Measurements from ENCODE around the gene ANGPTL1.

ANGPTL1 gene

GRCh38 chr1:178875936-178876335, 5.1 kb upstream of the ANGPTL1 start:
- Histone ChIP-seq H3K4me3 (ENCODE audit: low read length in 2 of 2) (no peak overlapping the region), H2AK5ac (ENCODE audit: low read depth, low read length) (no peak overlapping the region), H3K36me3 (replicated peaks in 1 of 2; ENCODE audit: control insufficient read depth in 2 of 2, insufficient read depth in 2 of 2, low read length in 2 of 2) (peaks cover 0 to under 1% of the 10 kb centered on the region in 2 donors), H3K79me1 (ENCODE audit: low read depth, low read length) (no peaks in the 10 kb centered on the region), H4K91ac (ENCODE audit: low read depth, low read length, poor library complexity) (no peak overlapping the region), H2BK5ac (ENCODE audit: low read length) (no peak overlapping the region), H4K8ac (ENCODE audit: low read depth, low read length) (no peak overlapping the region), H2BK12ac (ENCODE audit: low read length) (no peak overlapping the region), H3K27me3 (ENCODE audit: control insufficient read depth in 3 of 3, insufficient read depth in 3 of 3, low read depth in 1 of 3, low read length in 3 of 3) (no peaks in the 10 kb centered on the region), H2AFZ (ENCODE audit: low read length) (no peak overlapping the region), H2BK15ac (ENCODE audit: low read length) (no peak overlapping the region), H3K14ac (ENCODE audit: low read length) (no peak overlapping the region), H3K23ac (ENCODE audit: low read depth, low read length, poor library complexity) (no peak overlapping the region), H3K9me3 (replicated peaks in 1 of 2; ENCODE audit: control insufficient read depth in 2 of 2, insufficient read depth in 1 of 2, low read depth in 1 of 2, low read length in 2 of 2) (no peaks in the 10 kb centered on the region), H3K4me2 (ENCODE audit: insufficient read depth, low read length, poor library complexity, severe bottlenecking) (no peak overlapping the region), H3K4ac (ENCODE audit: low read length) (no peak overlapping the region), H3K9ac (ENCODE audit: low read depth, low read length, poor library complexity) (no peak overlapping the region), H2BK120ac (ENCODE audit: low read depth, low read length) (no peak overlapping the region), H3K4me1 (ENCODE audit: control insufficient read depth in 2 of 2, insufficient read depth in 1 of 2, low read depth in 1 of 2, low read length in 2 of 2) (peaks cover 3 to 5% of the 10 kb centered on the region in 2 donors), H3K27ac (replicated peaks; ENCODE audit: low read length) (no peak overlapping the region), H3K18ac (ENCODE audit: low read length) (no peak overlapping the region)
- DNase-seq (ENCODE audit: low spot score) = no peak

GRCh38 chr1:178874966-178875365, 4.1 kb upstream of the ANGPTL1 start:
- Histone ChIP-seq H2AFZ (ENCODE audit: low read length) (no peak overlapping the region), H3K27me3 (ENCODE audit: control insufficient read depth in 3 of 3, insufficient read depth in 3 of 3, low read depth in 1 of 3, low read length in 3 of 3) (no peaks in the 10 kb centered on the region), H3K14ac (ENCODE audit: low read length) (no peak overlapping the region), H3K4me3 (ENCODE audit: low read length in 2 of 2) (no peak overlapping the region), H3K27ac (replicated peaks; ENCODE audit: low read length) (no peak overlapping the region), H2BK15ac (ENCODE audit: low read length) (no peak overlapping the region), H3K4me2 (ENCODE audit: insufficient read depth, low read length, poor library complexity, severe bottlenecking) (no peak overlapping the region), H3K4me1 (ENCODE audit: control insufficient read depth in 2 of 2, insufficient read depth in 1 of 2, low read depth in 1 of 2, low read length in 2 of 2) (peaks cover 4 to 9% of the 10 kb centered on the region in 2 donors), H2AK5ac (ENCODE audit: low read depth, low read length) (no peak overlapping the region), H3K9me3 (replicated peaks in 1 of 2; ENCODE audit: control insufficient read depth in 2 of 2, insufficient read depth in 1 of 2, low read depth in 1 of 2, low read length in 2 of 2) (no peaks in the 10 kb centered on the region), H2BK120ac (ENCODE audit: low read depth, low read length) (no peak overlapping the region), H3K79me1 (ENCODE audit: low read depth, low read length) (no peaks in the 10 kb centered on the region), H3K4ac (ENCODE audit: low read length) (no peak overlapping the region), H2BK5ac (ENCODE audit: low read length) (no peak overlapping the region), H2BK12ac (ENCODE audit: low read length) (no peak overlapping the region), H3K36me3 (replicated peaks in 1 of 2; ENCODE audit: control insufficient read depth in 2 of 2, insufficient read depth in 2 of 2, low read length in 2 of 2) (no peaks in the 10 kb centered on the region), H4K8ac (ENCODE audit: low read depth, low read length) (no peak overlapping the region), H3K9ac (ENCODE audit: low read depth, low read length, poor library complexity) (no peak overlapping the region), H3K18ac (ENCODE audit: low read length) (no peak overlapping the region), H4K91ac (ENCODE audit: low read depth, low read length, poor library complexity) (no peak overlapping the region), H3K23ac (ENCODE audit: low read depth, low read length, poor library complexity) (no peak overlapping the region)
- WGBS, 2 donors (ENCODE audit: extremely low coverage in 2 of 2, insufficient read length in 2 of 2, insufficient replicate concordance in 1 of 2) = no CpG with 5 or more reads among the region's 2 CpGs
- DNase-seq (ENCODE audit: low spot score) = no peak

- DNase-seq (ENCODE audit: low spot score) = no peak
- Histone ChIP-seq H3K4ac (ENCODE audit: low read length) (no peak overlapping the region), H3K79me1 (ENCODE audit: low read depth, low read length) (no peaks in the 10 kb centered on the region), H3K9me3 (replicated peaks in 1 of 2; ENCODE audit: control insufficient read depth in 2 of 2, insufficient read depth in 1 of 2, low read depth in 1 of 2, low read length in 2 of 2) (no peaks in the 10 kb centered on the region), H3K4me2 (ENCODE audit: insufficient read depth, low read length, poor library complexity, severe bottlenecking) (no peak overlapping the region), H3K4me1 (ENCODE audit: control insufficient read depth in 2 of 2, insufficient read depth in 1 of 2, low read depth in 1 of 2, low read length in 2 of 2) (peaks cover 4 to 13% of the 10 kb centered on the region in 2 donors), H3K23ac (ENCODE audit: low read depth, low read length, poor library complexity) (no peak overlapping the region), H2BK12ac (ENCODE audit: low read length) (no peak overlapping the region), H2BK5ac (ENCODE audit: low read length) (no peak overlapping the region), H3K4me3 (ENCODE audit: low read length in 2 of 2) (no peak overlapping the region), H3K18ac (ENCODE audit: low read length) (no peak overlapping the region), H4K91ac (ENCODE audit: low read depth, low read length, poor library complexity) (no peak overlapping the region), H2AFZ (ENCODE audit: low read length) (no peak overlapping the region), H2BK120ac (ENCODE audit: low read depth, low read length) (no peak overlapping the region), H2BK15ac (ENCODE audit: low read length) (no peak overlapping the region), H3K36me3 (replicated peaks in 1 of 2; ENCODE audit: control insufficient read depth in 2 of 2, insufficient read depth in 2 of 2, low read length in 2 of 2) (no peaks in the 10 kb centered on the region), H4K8ac (ENCODE audit: low read depth, low read length) (no peak overlapping the region), H3K14ac (ENCODE audit: low read length) (no peak overlapping the region), H3K9ac (ENCODE audit: low read depth, low read length, poor library complexity) (no peak overlapping the region), H2AK5ac (ENCODE audit: low read depth, low read length) (no peak overlapping the region), H3K27me3 (ENCODE audit: control insufficient read depth in 3 of 3, insufficient read depth in 3 of 3, low read depth in 1 of 3, low read length in 3 of 3) (no peaks in the 10 kb centered on the region), H3K27ac (replicated peaks; ENCODE audit: low read length) (no peak overlapping the region)
These were observed 859 bp upstream of the ANGPTL1 start for GRCh38 chr1:178871551-178872320.

- no peak overlapping the region for H2BK120ac ChIP-seq (ENCODE audit: low read depth, low read length)
- no peak overlapping the region for H3K4me2 ChIP-seq (ENCODE audit: insufficient read depth, low read length, poor library complexity, severe bottlenecking)
- peaks cover 4 to 13% of the 10 kb centered on the region in 2 donors for H3K4me1 ChIP-seq (ENCODE audit: control insufficient read depth in 2 of 2, insufficient read depth in 1 of 2, low read depth in 1 of 2, low read length in 2 of 2)
- H3K27me3 ChIP-seq (ENCODE audit: control insufficient read depth in 3 of 3, insufficient read depth in 3 of 3, low read depth in 1 of 3, low read length in 3 of 3) = no peaks in the 10 kb centered on the region
- H3K9me3 ChIP-seq (replicated peaks in 1 of 2; ENCODE audit: control insufficient read depth in 2 of 2, insufficient read depth in 1 of 2, low read depth in 1 of 2, low read length in 2 of 2) = no peaks in the 10 kb centered on the region
- H3K4me3 ChIP-seq (ENCODE audit: low read length in 2 of 2) = no peak overlapping the region
- H3K27ac ChIP-seq (replicated peaks; ENCODE audit: low read length) = no peak overlapping the region
- no peak overlapping the region for H3K4ac ChIP-seq (ENCODE audit: low read length)
- H2AFZ ChIP-seq (ENCODE audit: low read length) = no peak overlapping the region
- no peak overlapping the region for H3K23ac ChIP-seq (ENCODE audit: low read depth, low read length, poor library complexity)
- H4K8ac ChIP-seq (ENCODE audit: low read depth, low read length) = no peak overlapping the region
- WGBS, 2 donors (ENCODE audit: extremely low coverage in 2 of 2, insufficient read length in 2 of 2, insufficient replicate concordance in 1 of 2) = no CpG with 5 or more reads among the region's 1 CpG
- H2BK12ac ChIP-seq (ENCODE audit: low read length) = no peak overlapping the region
- no peak overlapping the region for H3K18ac ChIP-seq (ENCODE audit: low read length)
- no peaks in the 10 kb centered on the region for H3K79me1 ChIP-seq (ENCODE audit: low read depth, low read length)
- no peak overlapping the region for H4K91ac ChIP-seq (ENCODE audit: low read depth, low read length, poor library complexity)
- DNase-seq (ENCODE audit: low spot score) = no peak
- H3K9ac ChIP-seq (ENCODE audit: low read depth, low read length, poor library complexity) = no peak overlapping the region
- no peak overlapping the region for H3K14ac ChIP-seq (ENCODE audit: low read length)
- H2BK15ac ChIP-seq (ENCODE audit: low read length) = no peak overlapping the region
- H3K36me3 ChIP-seq (replicated peaks in 1 of 2; ENCODE audit: control insufficient read depth in 2 of 2, insufficient read depth in 2 of 2, low read length in 2 of 2) = no peaks in the 10 kb centered on the region
- no peak overlapping the region for H2BK5ac ChIP-seq (ENCODE audit: low read length)
- H2AK5ac ChIP-seq (ENCODE audit: low read depth, low read length) = no peak overlapping the region
These were observed 656 bp downstream of the ANGPTL1 start for GRCh38 chr1:178870221-178870620.
